Astrocyte of the cerebellum (primary cell): ENCODE data around the gene CDC42EP3.

Source experiments
- DNase-seq: peaks from one replicate; pipeline ENCODE4 v3.0.0-alpha.2; 2011; ENCODE audit warnings: low read depth
- H3K4me3 ChIP-seq: 2 replicates; pipeline ENCODE4 v1.5.1; 2011; ENCODE audit warnings: mild to moderate bottlenecking, low read depth, low read length, moderate library complexity
- CTCF ChIP-seq: IDR thresholded peaks from 2 replicates; pipeline ENCODE4 v1.5.1; 2012; ENCODE audit warnings: low read length, low read depth, moderate library complexity, mild to moderate bottlenecking; ENCODE audit errors: missing control alignments
- in situ Hi-C: cut with HindIII; loops from 2 replicates; pipeline ENCODE4 v1.10.0; 2017; ENCODE audit warnings: low sequenced_read_pairs

The CDC42EP3 gene

GRCh38 chr2:37648331-37649011, 23.0 kb downstream of the CDC42EP3 start:
- no peak overlapping the region for H3K4me3 ChIP-seq
- no peak for DNase-seq
- in situ Hi-C loops = no loop called here
- TF ChIP-seq CTCF = no peak

GRCh38 chr2:37647971-37648330, 23.5 kb downstream of the CDC42EP3 start:
- no peak for DNase-seq
- H3K4me3 ChIP-seq = no peak overlapping the region
- no peak for TF ChIP-seq CTCF
- in situ Hi-C loops = no loop called here

- DNase-seq = no peak
- no peak overlapping the region for H3K4me3 ChIP-seq
- in situ Hi-C loops = no loop called here
- no peak for TF ChIP-seq CTCF
Observed at GRCh38 chr2:37645836-37646235, 25.6 kb downstream of the CDC42EP3 start.

GRCh38 chr2:37645362-37645761, 26.1 kb downstream of the CDC42EP3 start:
- TF ChIP-seq CTCF = no peak
- no peak for DNase-seq
- H3K4me3 ChIP-seq = no peak overlapping the region
- in situ Hi-C loops = no loop called here

DNA sequence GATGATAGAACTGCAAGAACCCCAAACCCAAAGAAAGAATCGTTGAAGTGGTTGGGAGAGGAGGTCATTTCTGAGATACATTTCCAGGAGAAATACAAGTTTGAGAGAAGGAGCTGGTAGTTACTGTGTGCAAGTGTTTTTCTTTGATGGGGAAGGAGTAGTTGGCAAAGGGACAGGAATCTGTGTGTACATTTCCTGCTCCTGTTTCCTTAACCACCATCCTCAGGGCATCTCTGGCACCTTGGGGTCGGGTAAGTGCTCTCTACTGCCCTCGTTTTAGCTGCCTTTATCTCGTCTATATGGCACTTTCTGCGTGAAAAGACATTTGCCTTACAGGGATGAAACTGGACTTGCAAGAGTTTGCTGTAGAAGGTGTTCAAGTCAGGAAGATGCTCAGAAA, 27.3 kb downstream of the CDC42EP3 start:
- no peak overlapping the region for H3K4me3 ChIP-seq
- TF ChIP-seq CTCF = no peak
- DNase-seq = no peak
- in situ Hi-C loops = loop anchor here (5.0 kb wide), 1 partner anchor 37 kb away; no protein-coding TSS in a partner anchor

DNA sequence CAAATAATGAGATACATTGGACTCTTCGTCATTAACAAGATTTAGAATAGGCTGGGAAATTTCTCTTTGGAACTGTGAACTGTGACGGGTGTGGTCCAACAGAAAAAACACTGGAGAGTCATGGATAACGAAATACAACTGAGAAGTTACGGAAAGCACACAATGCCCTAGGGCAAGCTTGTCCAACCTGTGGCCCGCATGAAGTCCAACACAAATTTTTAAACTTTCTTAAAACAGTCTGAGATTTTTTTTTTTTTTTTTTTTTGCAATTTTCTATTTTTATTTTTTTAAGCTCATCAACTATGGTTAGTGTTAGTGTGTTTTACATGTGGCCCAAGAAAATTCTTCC, 27.7 kb downstream of the CDC42EP3 start:
- no peak overlapping the region for H3K4me3 ChIP-seq
- no peak for DNase-seq
- TF ChIP-seq CTCF = no peak
- in situ Hi-C loops = loop anchor here (5.0 kb wide), 1 partner anchor 36 kb away; no protein-coding TSS in a partner anchor
